GM10266 (cell line): ENCODE results near the gene NUTM2E.
"Not testable (repeated sequence)": the region's sequence is repeated elsewhere in the genome, so short reads cannot be mapped to it uniquely, and the experiment has no call there.

ENCODE experiments used
- DNase-seq: peaks from one replicate; pipeline ENCODE4 v3.0.0; 2012; ENCODE audit errors: extremely low spot score

The NUTM2E gene

GRCh38 chr10:79862269-79862668 lies 35.7 kb downstream of the NUTM2E start:
- not testable (repeated sequence) for DNase-seq

GRCh38 chr10:79862803-79863202 lies 36.3 kb downstream of the NUTM2E start:
- not testable (repeated sequence) for DNase-seq

DNA sequence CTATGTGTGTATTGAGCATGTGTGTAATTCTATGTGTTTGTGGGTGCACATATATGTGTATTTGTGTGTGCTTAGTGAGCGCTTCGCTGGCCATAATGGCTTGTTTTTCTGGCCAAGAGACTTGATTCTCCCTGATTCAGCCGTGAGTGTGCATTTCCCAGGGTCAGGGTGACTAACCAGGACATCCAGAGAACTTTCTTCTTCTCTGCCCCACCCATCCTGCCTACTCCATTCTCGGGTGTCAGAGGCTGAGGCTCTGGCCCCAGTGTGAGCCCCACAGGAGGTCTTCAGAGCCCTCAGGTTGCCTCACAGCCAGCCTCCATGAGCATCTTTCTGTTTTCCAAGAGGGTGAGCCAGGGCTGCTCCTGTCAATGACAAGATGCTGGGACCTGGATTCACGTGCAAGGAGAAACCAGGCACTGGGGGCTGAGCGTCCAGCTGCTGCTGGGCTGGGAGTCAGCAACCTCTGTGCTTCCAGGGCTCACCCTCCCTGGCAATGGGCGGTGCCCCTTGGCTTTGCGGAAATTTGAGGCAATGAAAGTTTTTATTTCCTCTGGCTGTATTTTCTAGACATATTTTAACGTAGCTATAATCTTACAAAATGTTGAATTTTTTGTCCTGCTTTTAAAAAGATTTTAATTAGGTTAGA lies 40.5 kb downstream of the NUTM2E start:
- not testable (repeated sequence) for DNase-seq

DNA sequence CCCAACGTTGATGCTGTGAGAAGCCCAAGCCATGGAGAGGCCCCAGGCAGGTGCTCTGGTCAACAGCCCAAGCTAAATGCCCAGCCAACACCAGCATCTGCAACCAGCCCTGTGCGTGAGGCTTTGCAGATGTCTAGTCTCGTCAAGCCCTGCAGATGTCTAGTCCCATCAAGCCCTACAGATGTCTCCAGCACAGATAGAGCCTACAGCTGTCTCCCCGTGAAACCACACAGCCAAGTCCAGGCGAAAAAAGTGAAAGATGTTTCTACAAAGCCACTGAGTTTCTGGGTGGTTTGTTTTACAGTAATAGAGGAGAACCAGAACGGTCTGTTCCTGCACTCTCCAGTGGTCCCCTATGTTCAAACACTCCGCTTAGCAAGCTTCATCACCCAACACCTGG lies 41.5 kb downstream of the NUTM2E start:
- not testable (repeated sequence) for DNase-seq

- DNase-seq = not testable (repeated sequence)
Measured at GRCh38 chr10:79869439-79870097, 43.0 kb downstream of the NUTM2E start.

GRCh38 chr10:79871729-79872128 lies 45.2 kb downstream of the NUTM2E start:
- not testable (repeated sequence) for DNase-seq
